ENCODE data around the gene ZSCAN4. TPM values are rescaled to one million over a fixed set of nuclear protein-coding genes. Genes with fewer than 3 reads are reported as not detected.

Gene ZSCAN4
- polyA plus RNA-seq, 4 donors = 0.06 TPM; not detected in 2

DNA sequence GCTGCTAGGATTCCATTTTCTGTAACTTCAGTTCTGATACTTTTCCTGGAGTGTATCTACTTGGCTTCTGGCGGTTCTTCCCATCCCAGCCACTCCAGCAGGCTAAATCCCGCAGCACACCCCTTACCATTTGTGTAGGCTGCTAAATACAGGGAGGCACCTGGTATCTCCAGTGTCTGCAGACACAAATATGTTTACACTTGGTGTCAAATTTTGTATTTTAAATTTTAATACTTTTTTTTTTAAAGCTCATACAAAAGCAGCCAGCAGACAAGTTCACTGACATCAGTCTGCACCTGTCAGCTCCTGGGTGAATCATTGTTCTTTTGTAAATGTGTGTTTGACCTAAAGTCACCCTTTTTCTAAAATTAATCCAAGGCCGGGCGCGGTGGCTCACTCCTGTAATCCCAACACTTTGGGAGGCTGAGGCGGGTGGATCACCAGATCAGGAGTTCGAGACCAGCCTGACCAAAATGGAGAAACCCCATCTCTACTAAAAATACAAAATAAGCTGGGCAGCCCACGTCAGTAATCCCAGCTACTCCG, 3.4 kb upstream of the ZSCAN4 start:
- H3K27me3 ChIP-seq (ENCODE audit: control insufficient read depth in 3 of 3, insufficient read depth in 3 of 3, low read length in 3 of 3) = peaks cover 0 to 4% (median 3%) of the 10 kb centered on the region in 3 donors
- 83 to 88% (median 87%) methylated on average over 9 of the region's 9 CpGs for WGBS, 3 donors
- no peaks in the 10 kb centered on the region for H3K9me3 ChIP-seq (ENCODE audit: control insufficient read depth in 2 of 2, insufficient read depth in 1 of 2, low read depth in 1 of 2, low read length in 1 of 2)
- DNase-seq (no peak), FAIRE-seq (no peak)
- H3K4me3 ChIP-seq (ENCODE audit: low read depth in 1 of 3, low read length in 3 of 3) = no peak overlapping the region
- no peaks in the 10 kb centered on the region for H3K4me1 ChIP-seq (ENCODE audit: control insufficient read depth in 3 of 3, insufficient read depth in 2 of 3, low read depth in 1 of 3, low read length in 2 of 3)
- no peaks in the 10 kb centered on the region for H3K36me3 ChIP-seq (ENCODE audit: control insufficient read depth in 3 of 3, insufficient read depth in 2 of 3, low read depth in 1 of 3, low read length in 3 of 3)
- H3K27ac ChIP-seq (ENCODE audit: low read depth in 1 of 3, low read length in 2 of 3) = no peak overlapping the region

DNA sequence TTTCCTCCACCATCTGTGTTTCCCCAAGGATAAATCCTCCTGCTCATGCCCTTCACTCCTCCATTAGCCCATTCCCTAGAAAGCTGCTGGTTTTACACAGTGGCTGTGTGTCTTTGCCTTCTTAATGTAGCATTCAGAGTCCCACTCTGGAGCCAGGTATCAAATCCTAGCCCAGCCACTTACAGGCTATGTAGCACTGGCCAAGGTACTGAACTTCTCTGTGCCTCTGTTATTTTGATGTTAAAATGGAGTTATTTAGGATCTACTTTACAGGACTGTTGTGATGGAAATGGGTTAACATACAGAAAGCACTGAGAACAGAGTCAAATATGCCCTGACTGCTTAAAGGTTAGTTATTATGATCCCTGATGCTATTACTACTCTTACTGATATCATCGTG, 1.5 kb upstream of the ZSCAN4 start:
- WGBS, 3 donors = 73 to 80% (median 79%) methylated on average over 1 of the region's 1 CpG
- FAIRE-seq (no peak), DNase-seq (no peak)
- Histone ChIP-seq H3K9me3 (ENCODE audit: control insufficient read depth in 2 of 2, insufficient read depth in 1 of 2, low read depth in 1 of 2, low read length in 1 of 2) (no peaks in the 10 kb centered on the region), H3K4me1 (ENCODE audit: control insufficient read depth in 3 of 3, insufficient read depth in 2 of 3, low read depth in 1 of 3, low read length in 2 of 3) (no peaks in the 10 kb centered on the region), H3K27ac (ENCODE audit: low read depth in 1 of 3, low read length in 2 of 3) (no peak overlapping the region), H3K4me3 (ENCODE audit: low read depth in 1 of 3, low read length in 3 of 3) (no peak overlapping the region), H3K36me3 (ENCODE audit: control insufficient read depth in 3 of 3, insufficient read depth in 2 of 3, low read depth in 1 of 3, low read length in 3 of 3) (no peaks in the 10 kb centered on the region), H3K27me3 (ENCODE audit: control insufficient read depth in 3 of 3, insufficient read depth in 3 of 3, low read length in 3 of 3) (peaks cover 0 to 6% (median 4%) of the 10 kb centered on the region in 3 donors)

DNA sequence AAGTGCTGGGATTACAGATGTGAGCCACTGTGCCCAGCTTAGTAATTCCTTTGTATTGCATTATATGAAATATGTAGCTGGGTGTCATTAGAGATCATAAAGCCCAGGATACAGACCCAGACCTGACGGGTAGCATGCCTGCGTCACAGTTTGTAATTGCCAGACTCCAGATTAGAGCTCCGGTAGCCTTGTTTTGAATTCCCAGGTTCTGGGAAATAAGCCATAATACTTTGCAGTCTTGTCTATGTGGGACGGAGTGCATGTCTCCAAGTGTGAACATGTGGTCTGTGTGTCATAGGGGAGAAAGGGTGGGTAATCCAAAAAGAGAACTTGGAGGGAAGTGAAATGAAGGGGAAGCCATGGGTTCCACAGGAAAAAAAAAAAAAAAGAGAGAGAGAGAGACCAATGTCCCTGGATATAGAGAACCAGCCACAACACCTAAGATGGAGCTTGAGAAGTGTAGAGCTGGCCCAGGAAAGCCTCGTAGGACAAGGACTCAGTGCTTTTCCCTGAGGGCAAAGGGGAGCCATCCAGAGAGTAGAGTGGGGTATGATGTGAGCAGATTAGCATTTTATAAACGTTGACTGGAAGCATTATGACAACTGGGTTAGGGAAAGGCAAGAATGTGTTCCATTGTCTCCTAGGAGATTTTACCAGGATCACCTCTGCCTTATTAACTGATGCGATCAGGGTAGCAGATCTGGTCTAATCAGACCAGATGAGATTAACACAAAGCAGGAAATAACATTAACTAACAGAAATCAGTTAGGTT, 2.6 kb downstream of the ZSCAN4 start:
- Histone ChIP-seq H3K27ac (ENCODE audit: low read depth in 1 of 3, low read length in 2 of 3) (no peak overlapping the region), H3K36me3 (ENCODE audit: control insufficient read depth in 3 of 3, insufficient read depth in 2 of 3, low read depth in 1 of 3, low read length in 3 of 3) (no peaks in the 10 kb centered on the region), H3K4me3 (ENCODE audit: low read depth in 1 of 3, low read length in 3 of 3) (no peak overlapping the region), H3K27me3 (ENCODE audit: control insufficient read depth in 3 of 3, insufficient read depth in 3 of 3, low read length in 3 of 3) (peaks cover 0 to 2% (median 0%) of the 10 kb centered on the region in 3 donors), H3K9me3 (ENCODE audit: control insufficient read depth in 2 of 2, insufficient read depth in 1 of 2, low read depth in 1 of 2, low read length in 1 of 2) (no peaks in the 10 kb centered on the region), H3K4me1 (ENCODE audit: control insufficient read depth in 3 of 3, insufficient read depth in 2 of 3, low read depth in 1 of 3, low read length in 2 of 3) (no peaks in the 10 kb centered on the region)
- no peak for FAIRE-seq
- 55 to 62% (median 60%) methylated on average over 7 of the region's 7 CpGs for WGBS, 3 donors
- no peak for DNase-seq

DNA sequence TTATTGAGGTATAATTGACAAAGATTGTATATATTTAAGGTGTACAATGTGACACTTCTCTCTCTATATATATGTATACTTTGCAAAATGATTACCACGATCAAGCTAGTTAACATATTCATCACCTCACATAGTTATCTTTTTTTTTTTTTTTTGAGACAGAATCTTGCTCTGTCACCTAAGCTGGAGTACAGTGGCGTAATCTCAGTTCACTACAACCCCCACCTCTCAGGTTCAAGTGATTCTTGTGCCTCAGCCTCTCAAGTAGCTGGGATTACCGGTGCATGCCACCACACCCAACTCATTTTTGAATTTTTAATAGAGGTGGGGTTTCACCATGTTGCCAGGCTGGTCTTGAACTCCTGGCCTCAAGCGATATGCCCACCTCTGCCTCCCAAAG, 3.7 kb downstream of the ZSCAN4 start:
- H3K27ac ChIP-seq (ENCODE audit: low read depth in 1 of 3, low read length in 2 of 3) = no peak overlapping the region
- no peaks in the 10 kb centered on the region for H3K36me3 ChIP-seq (ENCODE audit: control insufficient read depth in 3 of 3, insufficient read depth in 2 of 3, low read depth in 1 of 3, low read length in 3 of 3)
- H3K27me3 ChIP-seq (ENCODE audit: control insufficient read depth in 3 of 3, insufficient read depth in 3 of 3, low read length in 3 of 3) = peaks cover 0 to 2% (median 0%) of the 10 kb centered on the region in 3 donors
- FAIRE-seq (no peak), DNase-seq (no peak)
- no peak overlapping the region for H3K4me3 ChIP-seq (ENCODE audit: low read depth in 1 of 3, low read length in 3 of 3)
- H3K9me3 ChIP-seq (ENCODE audit: control insufficient read depth in 2 of 2, insufficient read depth in 1 of 2, low read depth in 1 of 2, low read length in 1 of 2) = no peaks in the 10 kb centered on the region
- 66 to 79% (median 77%) methylated on average over 4 of the region's 4 CpGs for WGBS, 3 donors
- H3K4me1 ChIP-seq (ENCODE audit: control insufficient read depth in 3 of 3, insufficient read depth in 2 of 3, low read depth in 1 of 3, low read length in 2 of 3) = no peaks in the 10 kb centered on the region

DNA sequence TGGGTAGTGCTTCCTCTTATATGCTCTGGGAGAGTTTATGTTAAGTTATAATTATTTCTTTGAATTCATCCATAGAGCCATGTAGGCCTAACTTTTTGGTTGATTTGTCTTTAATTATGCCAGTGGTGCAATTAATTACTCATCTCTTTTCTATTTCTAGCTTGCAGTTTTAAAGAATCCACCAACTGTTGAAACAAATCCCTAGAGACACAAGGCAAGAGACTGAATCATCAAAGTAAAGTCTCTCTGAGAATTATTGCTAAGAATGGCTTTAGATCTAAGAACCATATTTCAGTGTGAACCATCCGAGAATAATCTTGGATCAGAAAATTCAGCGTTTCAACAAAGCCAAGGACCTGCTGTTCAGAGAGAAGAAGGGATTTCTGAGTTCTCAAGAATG, 7.1 kb downstream of the ZSCAN4 start:
- DNase-seq = no peak
- FAIRE-seq = no peak
- no peaks in the 10 kb centered on the region for H3K4me1 ChIP-seq (ENCODE audit: control insufficient read depth in 3 of 3, insufficient read depth in 2 of 3, low read depth in 1 of 3, low read length in 2 of 3)
- no peak overlapping the region for H3K27ac ChIP-seq (ENCODE audit: low read depth in 1 of 3, low read length in 2 of 3)
- no peak overlapping the region for H3K4me3 ChIP-seq (ENCODE audit: low read depth in 1 of 3, low read length in 3 of 3)
- WGBS, 3 donors = 70 to 85% (median 76%) methylated on average over 2 of the region's 2 CpGs
- H3K9me3 ChIP-seq (ENCODE audit: control insufficient read depth in 2 of 2, insufficient read depth in 1 of 2, low read depth in 1 of 2, low read length in 1 of 2) = no peaks in the 10 kb centered on the region
- no peaks in the 10 kb centered on the region for H3K36me3 ChIP-seq (ENCODE audit: control insufficient read depth in 3 of 3, insufficient read depth in 2 of 3, low read depth in 1 of 3, low read length in 3 of 3)
- H3K27me3 ChIP-seq (ENCODE audit: control insufficient read depth in 3 of 3, insufficient read depth in 3 of 3, low read length in 3 of 3) = peaks cover 0 to 2% (median 0%) of the 10 kb centered on the region in 3 donors

DNA sequence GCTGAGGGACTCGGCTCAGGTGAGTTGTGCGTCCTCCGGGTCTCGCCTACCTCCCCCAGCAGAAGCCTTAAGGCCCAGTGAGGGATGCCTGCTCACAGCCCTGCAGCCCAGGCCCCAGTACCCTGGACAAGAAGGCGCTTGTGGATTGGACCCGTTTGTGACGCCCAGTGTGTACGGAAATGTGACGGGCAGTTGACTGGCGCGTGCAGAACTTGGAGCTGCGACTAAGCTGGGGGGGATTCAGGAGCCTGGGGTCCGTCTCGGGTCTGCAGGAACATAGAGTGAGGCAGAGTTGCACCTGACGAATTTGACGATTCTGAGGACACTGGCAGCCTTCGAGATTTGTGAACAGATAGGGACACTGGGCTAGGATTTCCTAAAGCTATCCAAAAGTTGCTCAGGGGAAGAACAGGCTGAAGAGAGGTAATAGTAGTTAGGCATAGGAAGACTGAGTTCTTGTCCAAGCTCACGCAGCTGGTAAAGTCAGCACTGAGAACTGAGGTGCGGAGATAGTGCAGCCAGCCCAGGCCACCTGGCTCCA, 13.6 kb downstream of the ZSCAN4 start:
- Histone ChIP-seq H3K9me3 (ENCODE audit: control insufficient read depth in 2 of 2, insufficient read depth in 1 of 2, low read depth in 1 of 2, low read length in 1 of 2) (peaks cover 6 to 48% of the 10 kb centered on the region in 2 donors), H3K4me3 (ENCODE audit: low read depth in 1 of 3, low read length in 3 of 3) (peak overlapping the region; percentile 58 to 86 (median 74)), H3K27me3 (ENCODE audit: control insufficient read depth in 3 of 3, insufficient read depth in 3 of 3, low read length in 3 of 3) (no peaks in the 10 kb centered on the region), H3K36me3 (ENCODE audit: control insufficient read depth in 3 of 3, insufficient read depth in 2 of 3, low read depth in 1 of 3, low read length in 3 of 3) (peaks cover 24 to 33% (median 33%) of the 10 kb centered on the region in 3 donors), H3K4me1 (ENCODE audit: control insufficient read depth in 3 of 3, insufficient read depth in 2 of 3, low read depth in 1 of 3, low read length in 2 of 3) (peaks cover 0 to 5% (median 0%) of the 10 kb centered on the region in 3 donors), H3K27ac (ENCODE audit: low read depth in 1 of 3, low read length in 2 of 3) (peak overlapping the region in 1 of 3 donors; percentile 47)
- no peak for FAIRE-seq
- DNase-seq = no peak
- 3 to 6% (median 4%) methylated on average over 19 of the region's 19 CpGs for WGBS, 3 donors

DNA sequence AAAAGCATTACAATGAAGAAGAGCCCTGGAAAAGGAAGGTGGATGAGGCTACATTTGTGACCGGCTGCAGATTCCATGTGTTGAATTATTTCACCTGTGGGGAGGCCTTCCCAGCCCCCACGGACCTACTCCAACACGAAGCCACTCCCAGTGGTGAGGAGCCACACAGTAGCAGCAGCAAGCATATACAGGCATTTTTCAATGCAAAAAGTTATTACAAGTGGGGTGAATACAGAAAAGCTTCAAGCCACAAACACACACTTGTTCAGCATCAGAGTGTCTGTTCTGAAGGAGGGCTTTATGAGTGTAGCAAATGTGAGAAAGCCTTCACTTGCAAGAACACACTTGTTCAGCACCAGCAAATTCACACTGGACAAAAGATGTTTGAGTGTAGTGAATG, 18.0 kb downstream of the ZSCAN4 start:
- Histone ChIP-seq H3K27me3 (ENCODE audit: control insufficient read depth in 3 of 3, insufficient read depth in 3 of 3, low read length in 3 of 3) (no peaks in the 10 kb centered on the region), H3K9me3 (ENCODE audit: control insufficient read depth in 2 of 2, insufficient read depth in 1 of 2, low read depth in 1 of 2, low read length in 1 of 2) (peaks cover 8 to 83% of the 10 kb centered on the region in 2 donors), H3K36me3 (ENCODE audit: control insufficient read depth in 3 of 3, insufficient read depth in 2 of 3, low read depth in 1 of 3, low read length in 3 of 3) (peaks cover 30 to 38% (median 37%) of the 10 kb centered on the region in 3 donors), H3K4me3 (ENCODE audit: low read depth in 1 of 3, low read length in 3 of 3) (no peak overlapping the region), H3K27ac (ENCODE audit: low read depth in 1 of 3, low read length in 2 of 3) (no peak overlapping the region), H3K4me1 (ENCODE audit: control insufficient read depth in 3 of 3, insufficient read depth in 2 of 3, low read depth in 1 of 3, low read length in 2 of 3) (peaks cover 0 to 5% (median 0%) of the 10 kb centered on the region in 3 donors)
- 95 to 100% (median 97%) methylated on average over 3 of the region's 3 CpGs for WGBS, 3 donors
- DNase-seq = no peak
- FAIRE-seq = no peak

DNA sequence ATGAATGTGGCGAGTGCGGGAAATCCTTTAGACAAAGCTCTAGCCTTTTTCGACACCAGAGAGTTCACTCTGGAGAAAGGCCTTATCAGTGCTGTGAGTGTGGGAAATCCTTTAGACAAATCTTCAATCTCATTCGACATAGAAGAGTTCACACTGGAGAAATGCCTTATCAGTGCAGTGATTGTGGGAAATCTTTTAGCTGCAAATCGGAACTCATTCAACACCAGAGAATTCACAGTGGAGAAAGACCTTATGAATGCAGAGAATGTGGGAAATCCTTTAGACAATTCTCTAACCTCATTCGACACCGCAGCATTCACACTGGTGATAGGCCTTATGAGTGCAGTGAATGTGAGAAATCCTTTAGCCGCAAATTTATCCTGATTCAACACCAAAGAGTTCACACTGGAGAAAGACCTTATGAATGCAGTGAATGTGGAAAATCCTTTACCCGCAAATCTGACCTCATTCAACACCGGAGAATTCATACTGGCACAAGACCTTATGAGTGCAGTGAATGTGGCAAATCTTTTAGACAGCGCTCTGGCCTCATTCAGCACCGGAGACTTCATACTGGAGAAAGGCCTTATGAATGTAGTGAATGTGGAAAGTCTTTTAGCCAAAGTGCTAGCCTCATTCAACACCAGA, 18.8 kb downstream of the ZSCAN4 start:
- no peak overlapping the region for H3K27ac ChIP-seq (ENCODE audit: low read depth in 1 of 3, low read length in 2 of 3)
- H3K36me3 ChIP-seq (ENCODE audit: control insufficient read depth in 3 of 3, insufficient read depth in 2 of 3, low read depth in 1 of 3, low read length in 3 of 3) = peaks cover 30 to 38% (median 37%) of the 10 kb centered on the region in 3 donors
- DNase-seq (no peak), FAIRE-seq (no peak)
- WGBS, 3 donors = 96 to 99% (median 98%) methylated on average over 12 of the region's 12 CpGs
- H3K4me3 ChIP-seq (ENCODE audit: low read depth in 1 of 3, low read length in 3 of 3) = no peak overlapping the region
- peaks cover 8 to 86% of the 10 kb centered on the region in 2 donors for H3K9me3 ChIP-seq (ENCODE audit: control insufficient read depth in 2 of 2, insufficient read depth in 1 of 2, low read depth in 1 of 2, low read length in 1 of 2)
- H3K27me3 ChIP-seq (ENCODE audit: control insufficient read depth in 3 of 3, insufficient read depth in 3 of 3, low read length in 3 of 3) = no peaks in the 10 kb centered on the region
- H3K4me1 ChIP-seq (ENCODE audit: control insufficient read depth in 3 of 3, insufficient read depth in 2 of 3, low read depth in 1 of 3, low read length in 2 of 3) = peaks cover 0 to 4% (median 0%) of the 10 kb centered on the region in 3 donors

All from small intestine (tissue), 7 donors.